Heart left ventricle (tissue), 16 donors: ENCODE data around the gene HDLBP. TPM values are rescaled to one million over a fixed set of nuclear protein-coding genes. Genes with fewer than 3 reads are reported as not detected.
"Not testable (repeated sequence)": the region's sequence is repeated elsewhere in the genome, so short reads cannot be mapped to it uniquely, and the experiment has no call there.

Experiments
- ATAC-seq, 4 donors: fragments of 200-7000 bp; cut with Tn5 transposase; one replicate each; pipeline ENCODE4 v1.9.1; 2020 to 2022; ENCODE audit warnings: moderate library complexity in 4 of 4, mild to moderate bottlenecking in 3 of 4, moderate number of reproducible peaks in 1 of 4
- DNase-seq, 5 donors: peaks; one replicate each; pipeline ENCODE4 v3.0.0-alpha.2; 2020
- H3K27ac ChIP-seq, 12 donors: fragments of 200-600 bp; sonication (generic) in 4 of 12; one replicate each; pipeline versions ENCODE4 v1.5.0 to v1.8.0; 2016 to 2022; ENCODE audit warnings: mild to moderate bottlenecking in 2 of 12
- H3K27me3 ChIP-seq, 9 donors: fragments of 200-600 bp; sonication (generic) in 2 of 9; one replicate each; pipeline versions ENCODE4 v1.5.1 to v1.8.0; 2016 to 2022; ENCODE audit warnings: mild to moderate bottlenecking in 3 of 9
- H3K36me3 ChIP-seq, 9 donors: fragments of 200-600 bp; sonication (generic) in 2 of 9; one replicate each; pipeline versions ENCODE4 v1.5.0 to v1.8.0; 2018 to 2022; ENCODE audit warnings: mild to moderate bottlenecking in 2 of 9
- H3K4me1 ChIP-seq, 12 donors: fragments of 200-600 bp; sonication (generic) in 4 of 12; one replicate each; pipeline versions ENCODE4 v1.5.0 to v1.8.0; 2016 to 2022; ENCODE audit warnings: mild to moderate bottlenecking in 3 of 12
- H3K4me3 ChIP-seq, 12 donors: fragments of 200-600 bp; sonication (generic) in 4 of 12; one replicate each; pipeline versions ENCODE4 v1.5.0 to v1.8.0; 2017 to 2022; ENCODE audit warnings: mild to moderate bottlenecking in 9 of 12, moderate library complexity in 4 of 12
- H3K9me3 ChIP-seq, 12 donors: fragments of 200-600 bp; sonication (generic) in 4 of 12; one replicate each; pipeline versions ENCODE4 v1.5.0 to v1.8.0; 2016 to 2022; ENCODE audit warnings: mild to moderate bottlenecking in 1 of 12
- CTCF ChIP-seq, 12 donors: fragments of 200-600 bp; sonication (generic) in 4 of 12; IDR thresholded peaks; one replicate each; pipeline versions ENCODE4 v1.5.0 to v1.8.0; 2018 to 2022; ENCODE audit warnings: antibody characterized with exemption in 12 of 12, mild to moderate bottlenecking in 5 of 12
- POLR2A ChIP-seq, 2 donors: fragments of 450-650 bp; IDR thresholded peaks; one replicate each; pipeline ENCODE4 v1.6.1; 2017; ENCODE audit warnings: antibody characterized with exemption in 2 of 2, mild to moderate bottlenecking in 2 of 2, moderate library complexity in 2 of 2
- WGBS, 4 donors: extraction: QIAGEN DNeasy Blood & Tissue Kit in 2 of 4; methylation state at CpG; one replicate each; pipeline versions ENCODE4 v1.1.5 to v1.1.7; 2013 to 2018; 5-methylcytosine and 5-hydroxymethylcytosine counted together
- intact Hi-C, 10 donors: fragments of 100-400 bp; cut with DNase I; formaldehyde crosslinking; loops; one replicate each; pipeline versions ENCODE4 v1.11.1 to v1.14.2; 2022
- polyA plus RNA-seq, 2 donors: library from polyadenylated mRNA; stranded (reverse); fragments of 200-250 nt; gene quantifications; one replicate each; pipeline ENCODE4 v1.2.3, GENCODE V29; 2013
- total RNA-seq, 9 donors: library from RNA; depleted of rRNA in 2 of 9; stranded (reverse); fragments of >200 nt in 2 of 9; fragmentation: NEBNext Ultra II Directional in 3 of 9; extraction: Animal tissue kit (Norgen Biotek cat#: 25700) in 3 of 9; gene quantifications; one replicate each; pipeline versions ENCODE4 v1.1.0 to v1.2.4, GENCODE V29; 2016 to 2023
- donor health status: ischemic (EF 13 %, LVEDD 7.1; RV severe dilation, severe dysfunction).
- donor health status: healthy with polysubstance abuse.
- donor health status: DM: no; HTN: yes; CAD: no.
- donor health status: DM: no; HTN: no; CAD: no.
- donor health status: ischemic (EF 25% LVEDD 6.9; RV normal size, moderate dysfunction).
- donor health status: ischemic (EF 25% LVEDD 5.7; RV mildly dilated, moderate dysfunction).
- donor health status: healthy.
- donor health status: DM: yes; HTN: yes; CAD: no.
- donor health status: ischemic (EF 35%, LVEDD 5.7; RV mildly dilated, moderate dysfunction).
- donor health status: nonischemic (EF 11% LVEDD 7.7; RV severe dilation, severe dysfunction).
- donor health status: DM: yes; HTN: yes; CAD: no.
- donor health status: PGD.
- donor health status: ischemic (EF 29% LVEDD 5.4; RV normal size, mild dysfunction).
- donor health status: nonischemic (EF 23%, LVEDD 6.1; RV moderate dilation, normal function).

HDLBP gene
- total and polyA plus RNA-seq, 11 donors: 220 to 407 (median 343) TPM

- no peaks in the 10 kb centered on the region for H3K36me3 ChIP-seq
- no peaks in the 10 kb centered on the region for H3K9me3 ChIP-seq
- 82 to 93% (median 85%) methylated on average over 8 to 16 of the region's 16 CpGs for WGBS, 4 donors
- intact Hi-C loops: no loop called here
- H3K27ac ChIP-seq: no peak overlapping the region
- no peak overlapping the region for H3K4me3 ChIP-seq
- TF ChIP-seq CTCF (IDR thresholded peaks at IDR 0.05) (no peak), POLR2A (IDR thresholded peaks at IDR 0.05) (no peak)
- no peaks in the 10 kb centered on the region for H3K27me3 ChIP-seq
- no peak for ATAC-seq
- peak in 1 of 5 donors; percentile 19 for DNase-seq
- no peaks in the 10 kb centered on the region for H3K4me1 ChIP-seq
These were observed 116.2 kb downstream of the HDLBP start for GRCh38 chr2:241199286-241199685.

GRCh38 chr2:241198381-241199279 lies 116.8 kb downstream of the HDLBP start:
- TF ChIP-seq POLR2A (IDR thresholded peaks at IDR 0.05) (no peak), CTCF (IDR thresholded peaks at IDR 0.05) (no peak)
- Histone ChIP-seq H3K4me3 (no peak overlapping the region), H3K27ac (no peak overlapping the region), H3K27me3 (no peaks in the 10 kb centered on the region), H3K4me1 (no peaks in the 10 kb centered on the region), H3K9me3 (no peaks in the 10 kb centered on the region), H3K36me3 (no peaks in the 10 kb centered on the region)
- DNase-seq (peak in 1 of 5 donors; percentile 11), ATAC-seq (no peak)
- intact Hi-C loops: no loop called here
- 78 to 84% (median 82%) methylated on average over 14 to 27 of the region's 27 CpGs for WGBS, 4 donors

- TF ChIP-seq POLR2A (IDR thresholded peaks at IDR 0.05) (no peak), CTCF (IDR thresholded peaks at IDR 0.05) (no peak)
- WGBS, 4 donors: 88 to 89% (median 89%) methylated on average over 6 of the region's 6 CpGs
- peak in 1 of 5 donors; percentile 14 for DNase-seq
These were observed 117.5 kb downstream of the HDLBP start for GRCh38 chr2:241197947-241198346.

GRCh38 chr2:241197246-241197645 lies 118.2 kb downstream of the HDLBP start:
- H3K4me1 ChIP-seq, H3K36me3 ChIP-seq, H3K4me3 ChIP-seq, intact Hi-C loops, H3K27me3 ChIP-seq, ATAC-seq, H3K27ac ChIP-seq, H3K9me3 ChIP-seq: not testable (repeated sequence)
- WGBS, 4 donors: 90 to 97% (median 95%) methylated on average over 13 to 14 of the region's 14 CpGs
- peak in 1 of 5 donors; percentile 8 for DNase-seq

More at GRCh38 chr2:241197947-241198346, 117.5 kb downstream of the HDLBP start:
- Histone ChIP-seq H3K4me3 (no peak overlapping the region), H3K36me3 (no peaks in the 10 kb centered on the region), H3K9me3 (no peaks in the 10 kb centered on the region), H3K4me1 (no peaks in the 10 kb centered on the region), H3K27ac (no peak overlapping the region), H3K27me3 (no peaks in the 10 kb centered on the region)
- ATAC-seq: no peak
- intact Hi-C loops: no loop called here
